Mucosa of stomach (tissue), 1 donor: ENCODE data around the gene AKR7A2.

Experiments
- H3K27me3 ChIP-seq: one replicate; pipeline ENCODE4 v1.7.0; 2013; ENCODE audit warnings: mild to moderate bottlenecking, low read length; ENCODE audit not compliant: control insufficient read depth, insufficient read depth
- H3K36me3 ChIP-seq: one replicate; pipeline ENCODE4 v1.7.0; 2013; ENCODE audit warnings: low read length; ENCODE audit not compliant: control insufficient read depth, insufficient read depth
- H3K4me1 ChIP-seq: one replicate; pipeline ENCODE4 v1.7.0; 2013; ENCODE audit warnings: mild to moderate bottlenecking, low read length; ENCODE audit not compliant: control insufficient read depth, insufficient read depth
- H3K4me3 ChIP-seq: one replicate; pipeline ENCODE4 v1.7.0; 2013; ENCODE audit warnings: low read length
- H3K9ac ChIP-seq: one replicate; pipeline ENCODE4 v1.7.0; 2013; ENCODE audit warnings: mild to moderate bottlenecking, low read length, moderate library complexity
- H3K9me3 ChIP-seq: one replicate; pipeline ENCODE4 v1.7.0; 2013; ENCODE audit warnings: mild to moderate bottlenecking, low read length, moderate library complexity; ENCODE audit not compliant: control insufficient read depth
- donor health status: Pancreatic carcinoma.

AKR7A2 gene

DNA sequence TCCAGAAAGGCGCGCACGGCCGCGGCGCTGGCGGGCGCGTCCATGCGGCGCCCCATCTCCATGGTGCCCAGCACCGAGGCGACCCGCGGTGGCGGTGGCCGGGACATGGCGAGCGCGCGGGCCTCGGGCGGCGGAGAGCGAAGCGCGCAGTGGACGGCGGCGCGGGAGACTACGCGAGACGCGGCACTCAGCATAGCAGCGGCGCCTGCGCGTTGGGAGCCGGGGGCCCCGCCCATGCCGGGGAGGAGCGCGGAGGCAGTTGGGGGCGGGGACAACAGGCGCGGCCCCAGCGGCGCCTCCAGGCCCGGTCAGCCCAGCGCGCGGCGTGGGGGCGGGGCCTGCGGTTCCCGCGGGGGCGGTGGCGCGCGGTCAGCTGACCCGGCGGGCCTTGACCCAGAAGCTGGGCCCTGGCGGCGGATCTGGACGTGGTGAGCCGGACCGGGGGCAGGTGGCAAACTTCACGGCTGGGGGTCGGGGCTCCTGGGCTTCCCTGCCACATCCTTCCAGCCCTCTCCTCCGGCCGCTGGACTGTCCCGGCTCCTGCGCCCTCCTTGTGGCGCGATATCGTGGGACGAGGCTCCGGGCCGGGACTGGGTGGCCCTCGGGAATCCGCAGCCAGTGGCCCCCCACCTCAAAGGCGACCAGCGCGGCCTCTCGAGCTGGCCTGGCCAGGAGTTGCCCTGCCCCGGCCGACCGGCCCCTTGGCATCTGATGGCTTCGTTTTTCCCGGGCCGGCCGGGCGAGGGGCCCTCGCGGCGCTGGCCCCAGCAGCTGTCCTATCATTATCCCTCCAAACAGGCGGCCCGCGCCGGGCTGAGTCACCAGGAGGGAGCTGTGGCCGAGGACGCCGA lies at the start of gene AKR7A2, which contains the start of gene SLC66A1:
AKR7A2 (minus strand) TSS at position 214 of the 851 bp plus-strand sequence; CDS start at position 194, 20 bp downstream.
SLC66A1 (plus strand) TSS at position 396 of the 851 bp plus-strand sequence. CDS start 5,352 bp downstream, outside the sequence.
- Histone ChIP-seq H3K4me1 (peaks cover 45% of the 10 kb centered on the region), H3K4me3 (peak within 1 kb of the TSS; percentile 37), H3K9ac (peak within 1 kb of the TSS; percentile 80), H3K36me3 (peaks cover 4% of the 10 kb centered on the region), H3K27me3 (no peaks in the 10 kb centered on the region), H3K9me3 (no peaks in the 10 kb centered on the region)

DNA sequence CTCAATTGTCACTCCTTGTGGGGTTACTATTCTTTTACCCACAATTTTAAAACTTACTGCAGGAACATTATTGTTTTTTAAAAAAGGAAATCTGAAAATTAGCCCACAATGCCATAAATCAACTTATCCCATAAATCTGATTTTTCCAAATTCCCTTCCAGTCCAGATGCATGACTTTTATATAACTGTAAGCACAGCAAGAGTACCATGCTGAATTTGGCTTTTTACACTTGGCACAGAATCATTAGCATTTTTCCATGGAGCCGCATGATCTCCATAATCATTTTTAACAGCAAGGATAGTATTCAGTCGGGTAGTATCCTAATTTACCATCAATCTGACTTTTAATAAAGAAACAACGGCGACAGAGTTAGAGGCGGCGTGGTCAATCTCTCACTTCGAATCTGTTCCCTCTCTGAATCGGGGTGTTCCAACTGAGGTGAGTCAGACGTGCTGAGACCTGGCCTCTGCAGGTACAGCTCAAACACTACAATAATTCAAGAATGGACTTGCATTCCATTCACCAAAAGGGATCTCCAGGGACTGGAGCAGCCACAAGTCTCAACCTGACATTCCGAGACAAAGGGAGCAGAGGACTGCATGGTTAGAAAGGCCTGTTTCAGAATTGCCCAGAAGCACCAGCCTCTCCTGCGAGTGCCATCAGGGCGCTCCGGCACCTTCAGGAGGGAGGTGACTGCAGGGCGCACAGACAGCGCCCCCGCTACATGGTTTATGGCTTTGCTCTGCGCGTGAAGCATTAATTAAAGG lies 49.1 kb upstream of the AKR7A2 start:
- Histone ChIP-seq H3K9me3 (no peaks in the 10 kb centered on the region), H3K9ac (no peak overlapping the region), H3K27me3 (no peaks in the 10 kb centered on the region), H3K36me3 (peaks cover 11% of the 10 kb centered on the region), H3K4me3 (no peak overlapping the region), H3K4me1 (peaks cover 5% of the 10 kb centered on the region)

DNA sequence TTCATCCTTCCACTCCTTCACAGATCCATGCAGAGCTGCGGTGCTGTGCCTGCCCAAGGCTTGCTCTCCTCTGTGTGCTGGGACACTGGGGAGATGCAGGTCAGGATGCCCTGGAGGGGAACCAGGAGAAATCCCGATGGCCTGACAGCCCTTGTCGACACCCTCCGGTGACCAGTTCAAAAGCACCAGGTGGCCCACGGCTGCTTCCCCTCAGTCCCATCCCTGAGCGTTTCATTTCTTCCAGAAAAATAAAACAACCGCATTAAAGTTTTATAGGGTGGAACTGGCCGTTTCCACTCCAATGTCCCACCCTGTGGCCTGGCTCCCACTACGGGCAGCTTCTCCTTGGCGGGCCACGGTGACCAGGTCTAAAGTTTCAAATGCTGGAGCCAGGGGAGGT lies 48.5 kb upstream of the AKR7A2 start:
- no peaks in the 10 kb centered on the region for H3K27me3 ChIP-seq
- H3K36me3 ChIP-seq, result peaks cover 11% of the 10 kb centered on the region
- peaks cover 5% of the 10 kb centered on the region for H3K4me1 ChIP-seq
- no peak overlapping the region for H3K4me3 ChIP-seq
- H3K9me3 ChIP-seq, result no peaks in the 10 kb centered on the region
- no peak overlapping the region for H3K9ac ChIP-seq

DNA sequence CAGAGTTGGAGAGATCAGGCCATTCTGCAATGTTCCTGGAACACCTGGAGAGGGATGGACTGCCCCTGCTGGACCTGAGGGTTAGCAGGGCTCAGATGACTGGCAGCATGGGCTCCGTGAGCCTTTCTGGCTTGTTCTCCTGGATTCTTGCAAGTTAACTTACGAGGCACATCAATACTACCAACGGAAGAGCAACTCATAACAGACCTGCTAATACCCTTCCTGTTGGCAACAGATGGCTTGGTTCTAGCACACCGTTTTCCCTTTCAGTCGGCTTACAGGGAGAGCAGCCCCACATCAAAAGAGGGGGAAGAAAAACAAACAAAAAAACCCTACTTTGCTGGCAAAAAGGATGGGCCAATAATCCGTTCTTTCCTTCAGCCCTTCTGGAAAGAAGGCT lies 48.1 kb upstream of the AKR7A2 start:
- no peak overlapping the region for H3K4me3 ChIP-seq
- H3K9me3 ChIP-seq, result no peaks in the 10 kb centered on the region
- no peaks in the 10 kb centered on the region for H3K27me3 ChIP-seq
- peaks cover 11% of the 10 kb centered on the region for H3K36me3 ChIP-seq
- H3K9ac ChIP-seq, result no peak overlapping the region
- H3K4me1 ChIP-seq, result peaks cover 5% of the 10 kb centered on the region

DNA sequence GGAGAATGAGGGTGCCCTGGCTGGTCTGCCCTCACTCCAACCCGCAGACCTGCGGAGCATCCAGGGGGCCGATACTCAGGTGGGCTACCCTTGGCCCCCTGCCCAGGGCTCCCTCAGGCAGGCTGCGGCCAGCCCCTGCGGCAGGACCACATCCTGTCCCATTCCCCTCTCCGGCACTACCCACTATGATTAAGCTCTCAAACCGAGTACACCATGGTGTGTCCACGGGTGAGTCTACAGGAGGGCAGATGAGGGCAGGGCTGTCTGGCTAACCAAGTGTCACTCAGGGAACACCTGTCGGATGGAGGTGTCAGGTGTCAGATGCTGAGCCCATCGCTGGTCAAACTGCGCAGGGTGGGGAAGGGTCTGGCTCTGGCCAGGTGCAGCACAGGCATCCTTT lies 47.4 kb upstream of the AKR7A2 start:
- no peak overlapping the region for H3K9ac ChIP-seq
- peaks cover 6% of the 10 kb centered on the region for H3K4me1 ChIP-seq
- no peak overlapping the region for H3K4me3 ChIP-seq
- peaks cover 11% of the 10 kb centered on the region for H3K36me3 ChIP-seq
- H3K27me3 ChIP-seq, result no peaks in the 10 kb centered on the region
- H3K9me3 ChIP-seq, result no peaks in the 10 kb centered on the region

DNA sequence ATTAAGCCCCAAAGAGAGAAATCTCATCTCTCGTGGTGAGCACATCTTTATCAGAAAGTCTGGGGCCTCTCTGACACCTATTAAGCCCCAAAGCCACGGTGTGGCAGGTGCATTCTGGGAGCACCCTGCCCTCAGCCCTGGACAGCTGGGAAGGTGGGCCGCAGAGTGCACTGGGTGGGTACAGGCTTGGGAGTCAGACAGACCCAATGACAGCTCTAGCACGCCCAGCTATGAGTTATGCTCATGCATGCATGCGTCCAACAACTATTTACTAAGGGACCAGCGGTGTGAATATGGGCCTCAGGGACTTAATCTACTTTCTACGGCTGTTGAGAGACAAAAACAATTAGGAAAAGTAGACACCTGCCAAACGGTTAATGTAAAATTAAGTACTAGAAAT lies 46.8 kb upstream of the AKR7A2 start:
- H3K27me3 ChIP-seq, result no peaks in the 10 kb centered on the region
- no peak overlapping the region for H3K9ac ChIP-seq
- no peak overlapping the region for H3K4me3 ChIP-seq
- peaks cover 13% of the 10 kb centered on the region for H3K4me1 ChIP-seq
- no peaks in the 10 kb centered on the region for H3K9me3 ChIP-seq
- peaks cover 7% of the 10 kb centered on the region for H3K36me3 ChIP-seq

DNA sequence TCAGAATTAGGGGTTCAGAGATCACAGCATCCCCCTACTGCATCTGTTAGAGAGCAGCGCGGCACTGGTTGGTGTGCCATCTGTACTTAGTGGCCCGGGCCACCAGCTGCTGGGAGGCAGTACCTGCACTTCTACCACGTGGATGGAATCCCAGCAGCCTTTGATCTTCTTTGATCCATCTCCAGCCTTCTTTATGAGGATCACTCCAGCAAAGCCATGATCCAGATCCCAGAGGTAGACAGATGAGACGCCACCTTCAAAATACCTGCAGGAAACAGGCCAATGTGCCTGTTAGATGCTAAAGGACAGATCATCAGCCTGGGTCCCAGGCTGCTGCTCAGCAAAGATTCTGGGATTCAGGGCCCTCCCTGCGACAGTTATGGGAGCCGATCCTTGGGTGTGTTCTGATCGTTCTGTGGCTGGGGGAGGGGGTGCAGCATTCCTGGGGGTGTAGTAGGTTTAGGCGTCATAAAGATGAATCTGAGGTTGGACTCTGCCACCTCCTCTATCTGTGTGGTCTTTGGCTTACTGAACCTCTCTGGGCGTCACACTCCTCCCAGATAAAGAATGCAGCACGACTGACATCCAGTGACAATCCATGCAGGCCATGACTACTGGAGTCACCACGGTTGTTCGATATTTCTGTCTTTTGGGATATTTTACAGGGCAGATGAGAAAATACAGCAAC lies 45.5 kb upstream of the AKR7A2 start:
- peaks cover 9% of the 10 kb centered on the region for H3K36me3 ChIP-seq
- no peaks in the 10 kb centered on the region for H3K27me3 ChIP-seq
- peaks cover 18% of the 10 kb centered on the region for H3K4me1 ChIP-seq
- H3K9me3 ChIP-seq, result no peaks in the 10 kb centered on the region
- H3K9ac ChIP-seq, result no peak overlapping the region
- no peak overlapping the region for H3K4me3 ChIP-seq

DNA sequence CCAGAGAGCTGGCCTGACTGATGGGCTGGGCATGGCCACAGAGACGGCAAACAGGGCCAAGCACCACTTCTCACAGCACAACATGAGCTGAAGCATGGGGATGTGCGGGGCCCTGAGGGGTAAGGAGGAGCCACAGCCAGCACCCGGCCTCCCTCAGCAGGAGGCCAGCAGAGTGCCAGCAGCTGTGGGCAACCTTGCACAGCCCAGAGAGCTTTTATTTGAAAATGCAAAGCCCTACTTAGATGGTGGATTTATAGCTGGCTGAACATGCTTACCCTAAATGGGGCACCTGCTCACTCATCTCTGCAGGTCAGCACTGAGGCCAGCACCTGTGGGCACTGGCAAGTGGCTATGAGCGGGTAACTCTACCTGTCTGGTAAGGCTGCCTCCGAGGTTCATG lies 44.3 kb upstream of the AKR7A2 start:
- Histone ChIP-seq H3K4me1 (peaks cover 13% of the 10 kb centered on the region), H3K4me3 (no peak overlapping the region), H3K27me3 (no peaks in the 10 kb centered on the region), H3K9ac (no peak overlapping the region), H3K9me3 (no peaks in the 10 kb centered on the region), H3K36me3 (peaks cover 10% of the 10 kb centered on the region)

DNA sequence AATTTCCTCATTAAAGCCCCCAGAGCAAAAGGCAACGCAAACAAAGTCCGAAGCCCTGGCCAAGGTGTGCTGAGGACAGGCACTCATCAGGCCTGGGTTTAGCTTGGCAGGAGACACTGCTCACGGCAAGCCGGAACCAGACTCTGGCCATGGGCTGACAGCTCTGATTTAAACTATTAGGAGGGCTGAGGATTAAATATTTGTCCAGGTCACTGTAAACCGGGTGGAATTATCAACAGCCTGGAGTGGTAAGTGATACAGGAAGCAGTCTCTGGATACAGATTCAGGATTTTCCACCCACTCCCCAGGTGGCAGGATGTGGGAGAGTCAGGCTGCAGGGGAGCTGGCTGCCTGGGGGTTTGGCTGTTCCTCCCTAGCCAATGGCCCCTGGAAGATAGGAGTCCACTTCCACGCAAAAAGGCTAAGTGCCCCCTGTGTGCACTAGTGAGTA lies 42.6 kb upstream of the AKR7A2 start:
- Histone ChIP-seq H3K9ac (no peak overlapping the region), H3K4me3 (no peak overlapping the region), H3K4me1 (peaks cover 13% of the 10 kb centered on the region), H3K36me3 (peaks cover 12% of the 10 kb centered on the region), H3K27me3 (no peaks in the 10 kb centered on the region), H3K9me3 (no peaks in the 10 kb centered on the region)

DNA sequence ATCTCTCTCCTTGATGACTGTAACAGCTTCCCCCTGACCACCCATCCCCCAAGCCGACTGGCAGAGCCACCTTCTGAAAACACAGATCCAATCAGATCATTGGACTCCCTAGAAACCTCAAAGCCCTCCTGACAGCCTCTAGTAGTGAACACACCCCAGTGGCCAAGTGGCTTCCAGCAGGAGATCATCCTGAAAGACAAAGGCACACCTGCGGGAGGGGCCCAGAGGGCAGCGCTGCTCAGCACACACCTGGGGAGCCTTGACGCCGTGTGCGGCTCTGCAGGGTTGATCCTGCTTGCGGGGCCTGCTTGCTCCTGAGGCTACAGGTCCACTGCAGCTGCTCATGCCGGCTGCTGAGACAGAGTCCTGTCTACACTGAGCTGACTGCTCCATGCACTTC lies 41.7 kb upstream of the AKR7A2 start:
- peaks cover 12% of the 10 kb centered on the region for H3K36me3 ChIP-seq
- peaks cover 13% of the 10 kb centered on the region for H3K4me1 ChIP-seq
- no peak overlapping the region for H3K9ac ChIP-seq
- H3K27me3 ChIP-seq, result no peaks in the 10 kb centered on the region
- no peak overlapping the region for H3K4me3 ChIP-seq
- H3K9me3 ChIP-seq, result no peaks in the 10 kb centered on the region

DNA sequence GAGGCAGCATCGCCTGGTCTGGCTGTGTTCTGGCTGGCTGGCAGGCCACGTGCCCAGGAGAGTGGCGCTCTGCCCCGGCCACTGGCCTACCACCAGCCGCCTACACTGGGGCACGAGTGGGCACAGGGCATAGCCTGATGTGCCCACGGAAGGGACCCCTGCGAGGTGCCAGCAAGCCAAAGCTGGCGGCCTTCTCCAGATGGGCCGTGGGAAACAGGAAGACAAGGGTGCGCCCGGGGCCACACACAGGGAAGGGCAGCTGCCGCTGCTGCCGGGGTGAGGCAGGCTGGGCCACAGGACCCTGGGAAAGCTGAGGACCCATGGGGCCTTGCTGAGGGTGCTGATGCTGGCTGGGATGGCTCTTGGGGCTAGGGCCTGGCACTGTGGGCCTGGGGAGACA lies 40.9 kb upstream of the AKR7A2 start:
- no peak overlapping the region for H3K4me3 ChIP-seq
- H3K9ac ChIP-seq, result no peak overlapping the region
- H3K27me3 ChIP-seq, result no peaks in the 10 kb centered on the region
- H3K36me3 ChIP-seq, result peaks cover 16% of the 10 kb centered on the region
- H3K4me1 ChIP-seq, result peaks cover 13% of the 10 kb centered on the region
- H3K9me3 ChIP-seq, result no peaks in the 10 kb centered on the region
